ENCODE results near the gene PLCB3.

Gene PLCB3

GRCh38 chr11:64251753-64252002, 348 bp downstream of the PLCB3 start:
- DNase-seq = no peak

DNA sequence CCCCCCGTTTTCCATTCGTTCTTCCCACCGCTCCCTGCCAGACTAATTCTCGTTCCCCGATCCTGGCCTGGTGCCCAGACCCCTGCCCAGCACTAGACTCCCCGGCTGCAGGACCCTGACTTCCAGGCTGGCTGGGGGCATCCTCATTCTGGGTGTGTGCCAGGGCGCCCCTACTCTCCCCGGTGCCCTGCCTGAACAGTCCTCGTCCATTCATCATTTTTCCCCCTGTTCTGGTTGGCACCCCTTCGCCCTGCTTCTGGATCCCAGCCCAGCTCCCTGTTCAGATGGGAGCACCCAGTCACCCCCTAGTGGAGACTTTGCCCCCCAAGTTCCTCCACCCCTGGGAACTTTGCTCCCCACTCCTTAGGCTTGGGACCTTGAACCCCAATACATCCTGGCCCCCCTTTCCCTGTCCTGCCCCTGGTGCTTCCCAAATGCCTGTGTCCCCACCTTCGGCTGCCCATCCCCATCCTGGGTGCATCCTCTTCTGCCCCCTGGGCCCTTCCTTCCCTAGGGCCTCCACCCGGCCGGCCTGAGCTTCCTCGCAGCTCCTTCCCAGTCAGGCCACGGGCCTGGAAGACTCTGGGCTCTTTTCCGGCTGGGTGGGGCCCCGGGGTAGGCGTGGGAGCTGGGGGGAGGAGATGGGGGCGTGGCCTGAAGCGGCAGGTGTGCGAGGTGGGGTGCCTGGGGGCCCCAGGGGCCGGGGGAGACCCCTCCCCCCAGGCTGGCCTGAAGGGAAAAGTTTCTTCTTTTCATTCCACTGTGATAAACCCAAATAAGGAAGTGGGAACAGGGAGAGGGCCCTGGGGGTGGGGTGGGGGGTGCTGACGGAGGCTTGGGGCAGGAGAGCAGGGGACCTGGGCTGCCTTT, 908 bp downstream of the PLCB3 start:
- no peak for DNase-seq

DNA sequence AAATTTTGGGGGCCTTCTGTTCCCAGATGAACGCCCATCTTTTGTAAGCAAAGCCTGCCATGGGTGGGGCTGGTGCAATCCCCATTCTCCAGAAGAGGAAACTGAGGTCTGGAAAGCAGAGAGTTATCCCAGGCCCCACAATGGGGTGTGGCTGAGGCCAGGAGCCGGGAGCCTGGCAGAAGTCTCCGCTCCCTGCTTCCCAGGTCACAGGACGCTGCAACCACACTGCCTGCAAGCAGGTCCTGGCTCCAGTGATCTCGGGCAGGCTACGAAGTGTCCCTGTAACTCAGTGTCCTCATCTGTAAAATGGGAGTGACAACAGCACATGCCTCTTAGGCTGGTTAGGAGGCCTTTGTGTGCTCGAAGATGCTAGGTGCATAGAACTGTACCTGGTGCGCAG, 1.7 kb downstream of the PLCB3 start:
- DNase-seq = no peak

GRCh38 chr11:64253481-64253880, 2.2 kb downstream of the PLCB3 start:
- no peak for DNase-seq

DNA sequence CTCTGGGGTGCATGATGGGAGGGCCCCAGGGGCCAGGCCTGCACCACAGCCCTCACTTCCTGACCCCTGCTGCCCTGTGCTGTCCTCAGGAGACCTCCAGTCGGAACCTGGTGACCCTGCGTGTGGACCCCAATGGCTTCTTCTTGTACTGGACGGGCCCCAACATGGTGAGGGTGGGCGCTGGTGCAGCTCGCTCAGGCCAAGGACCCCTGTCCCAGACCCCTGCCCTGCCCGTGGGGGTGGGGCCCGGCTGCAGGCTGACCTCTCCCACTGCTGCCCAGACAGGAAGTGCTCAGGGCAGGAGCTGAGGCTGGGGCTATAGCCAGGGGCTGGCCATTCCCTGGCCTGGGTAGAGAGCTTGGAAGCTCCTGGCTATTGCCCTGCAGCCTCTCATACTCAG, 3.0 kb downstream of the PLCB3 start:
- no peak for DNase-seq

- no peak for DNase-seq
Observed at GRCh38 chr11:64255135-64256128, 4.1 kb downstream of the PLCB3 start.

- DNase-seq = no peak
Observed at GRCh38 chr11:64256300-64256699, 5.0 kb downstream of the PLCB3 start.

DNA sequence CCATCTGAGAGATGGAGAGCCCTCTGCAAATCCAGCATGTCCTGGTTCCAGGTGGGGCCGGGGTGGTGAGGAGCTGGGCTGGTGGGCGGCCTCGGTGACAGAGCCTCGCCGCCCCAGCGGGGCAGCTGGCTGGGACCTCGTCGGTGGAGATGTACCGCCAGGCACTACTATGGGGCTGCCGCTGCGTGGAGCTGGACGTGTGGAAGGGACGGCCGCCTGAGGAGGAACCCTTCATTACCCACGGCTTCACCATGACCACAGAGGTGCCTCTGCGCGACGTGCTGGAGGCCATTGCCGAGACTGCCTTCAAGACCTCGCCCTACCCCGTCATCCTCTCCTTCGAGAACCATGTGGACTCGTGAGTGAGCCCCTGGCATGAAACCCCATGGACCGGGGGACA, 7.0 kb downstream of the PLCB3 start:
- DNase-seq = no peak

GRCh38 chr11:64258946-64259532, 7.7 kb downstream of the PLCB3 start:
- no peak for DNase-seq

GRCh38 chr11:64259533-64260067, 8.3 kb downstream of the PLCB3 start:
- no peak for DNase-seq

DNA sequence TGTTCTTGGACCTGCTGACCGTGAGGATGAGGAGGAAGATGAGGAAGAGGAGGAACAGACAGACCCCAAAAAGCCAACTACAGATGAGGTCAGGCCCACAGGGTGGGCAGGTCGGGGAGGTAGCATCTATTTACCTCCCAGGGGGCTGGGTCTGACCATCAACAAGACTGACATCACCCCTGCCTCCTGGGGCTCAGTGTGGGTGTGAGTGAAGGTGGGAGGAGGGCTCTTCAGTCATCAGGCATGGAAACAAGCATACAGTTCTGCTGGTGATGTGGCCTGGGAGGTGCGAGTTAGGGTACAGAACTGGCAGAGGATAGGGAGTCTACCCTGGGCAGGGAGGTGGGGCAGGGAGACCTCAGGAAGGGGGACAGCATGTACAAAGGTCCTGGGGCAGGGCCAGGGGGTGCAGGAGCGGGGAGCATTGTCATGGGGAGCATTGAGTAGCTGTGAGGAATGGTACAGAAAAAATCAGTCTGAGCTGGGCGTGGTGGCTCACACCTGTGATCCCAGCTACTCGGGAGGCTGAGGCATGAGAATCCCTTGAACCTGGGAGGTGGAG, 8.9 kb downstream of the PLCB3 start:
- no peak for DNase-seq

- no peak for DNase-seq
Observed at GRCh38 chr11:64261556-64262080, 10.3 kb downstream of the PLCB3 start.

- no peak for DNase-seq
Observed at GRCh38 chr11:64262271-64263002, 11.1 kb downstream of the PLCB3 start.

DNA sequence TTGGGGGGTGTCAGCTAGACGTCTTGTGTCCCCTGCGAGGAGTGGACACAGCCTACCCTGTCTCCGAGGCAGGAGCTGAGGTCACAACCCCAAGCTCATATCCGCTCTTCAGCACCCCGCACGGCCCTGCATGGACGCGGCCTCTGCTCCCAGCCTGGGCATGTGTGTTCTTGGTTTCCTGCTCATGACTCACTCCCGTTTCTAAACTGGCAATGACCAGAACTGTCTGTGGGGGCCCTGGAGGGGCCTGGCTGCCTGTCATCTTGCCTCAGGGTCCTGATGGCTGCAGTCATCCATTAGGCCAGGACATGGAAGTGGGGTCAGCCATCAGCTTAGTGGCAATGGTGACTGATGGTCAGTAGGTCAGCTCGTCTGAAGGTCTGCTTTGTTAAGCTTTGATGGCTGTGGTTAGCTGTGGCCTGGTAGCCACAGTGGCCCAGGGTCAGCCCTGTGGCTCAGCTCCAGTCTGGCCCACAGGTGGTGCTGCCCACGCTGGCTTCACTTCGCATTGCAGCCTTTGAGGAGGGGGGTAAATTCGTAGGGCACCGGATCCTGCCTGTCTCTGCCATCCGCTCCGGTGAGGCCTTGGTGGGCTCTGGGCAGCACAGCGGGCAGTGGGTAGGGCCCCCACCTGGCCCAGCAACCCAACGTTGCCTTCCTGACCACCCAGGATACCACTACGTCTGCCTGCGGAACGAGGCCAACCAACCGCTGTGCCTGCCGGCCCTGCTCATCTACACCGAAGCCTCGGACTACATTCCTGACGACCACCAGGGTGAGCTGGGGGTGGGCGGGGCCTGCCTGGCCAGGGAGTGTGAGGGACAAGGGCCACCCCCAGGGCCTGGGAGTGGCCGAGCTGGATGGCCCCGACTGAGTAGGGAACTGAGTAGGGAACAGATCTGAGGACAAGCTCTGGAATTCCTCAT, 12.0 kb downstream of the PLCB3 start:
- no peak for DNase-seq

- DNase-seq = no peak
Observed at GRCh38 chr11:64263947-64264317, 12.6 kb downstream of the PLCB3 start.

GRCh38 chr11:64264371-64264852, 13.1 kb downstream of the PLCB3 start:
- DNase-seq = no peak

- no peak for DNase-seq
Observed at GRCh38 chr11:64265176-64266160, 14.1 kb downstream of the PLCB3 start.

DNA sequence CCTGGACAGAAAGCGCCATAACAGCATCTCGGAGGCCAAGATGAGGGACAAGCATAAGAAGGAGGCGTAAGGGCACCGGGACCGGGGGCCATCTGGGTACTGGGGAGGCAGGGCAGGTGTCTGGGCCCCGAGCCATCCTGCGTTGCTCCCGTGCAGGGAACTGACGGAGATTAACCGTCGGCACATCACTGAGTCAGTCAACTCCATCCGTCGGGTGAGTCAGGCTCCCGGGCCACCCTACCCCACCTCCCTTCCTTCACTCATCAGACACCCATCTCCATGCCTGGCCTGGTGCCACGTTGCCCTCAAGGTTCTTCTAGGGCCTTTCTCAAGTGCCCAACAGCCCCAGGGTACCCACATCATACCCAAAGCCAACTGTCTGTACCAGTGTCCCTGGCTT, 15.0 kb downstream of the PLCB3 start:
- no peak for DNase-seq

DNA sequence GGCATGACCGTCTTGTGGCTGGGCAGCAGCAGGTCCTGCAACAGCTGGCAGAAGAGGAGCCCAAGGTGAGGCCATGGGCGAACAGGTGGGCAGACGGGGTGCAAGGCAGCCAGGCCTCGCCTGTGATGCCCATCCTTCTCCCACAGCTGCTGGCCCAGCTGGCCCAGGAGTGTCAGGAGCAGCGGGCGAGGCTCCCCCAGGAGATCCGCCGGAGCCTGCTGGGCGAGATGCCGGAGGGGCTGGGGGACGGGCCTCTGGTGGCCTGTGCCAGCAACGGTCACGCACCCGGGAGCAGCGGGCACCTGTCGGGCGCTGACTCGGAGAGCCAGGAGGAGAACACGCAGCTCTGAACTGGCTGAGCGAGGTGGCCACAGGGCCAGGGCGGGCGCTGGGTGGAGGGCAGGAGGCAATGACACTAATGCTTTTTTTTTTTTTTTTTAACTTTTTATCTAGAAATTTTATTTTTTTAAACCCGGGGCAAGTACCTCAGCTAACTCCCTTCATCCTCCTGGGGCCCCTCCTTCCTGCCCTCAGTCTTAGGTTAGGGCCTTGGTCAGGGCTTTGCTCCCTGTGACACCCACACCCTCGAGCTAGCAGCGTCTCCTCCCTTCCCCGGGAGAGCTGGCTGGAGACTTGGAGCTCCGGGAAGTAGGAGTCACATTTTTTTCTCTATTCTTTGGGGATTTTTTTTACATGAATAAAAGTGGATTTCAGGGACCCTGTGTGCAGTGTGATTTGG, 16.0 kb downstream of the PLCB3 start:
- no peak for DNase-seq

Data from NCI-H748 treated with DMSO at 0.1 percent for 48 hours (cell line).